Middle frontal gyrus (tissue), 1 donor: ENCODE measurements around the gene TFR2.
A peak's percentile ranks its signal among the peaks of the same experiment; 100 is the strongest.

Experiments used
- DNase-seq: peaks from one replicate; pipeline ENCODE4 v3.0.0-alpha.2; 2015; ENCODE audit warnings: low spot score; ENCODE audit errors: extremely low spot score

The TFR2 gene

DNA sequence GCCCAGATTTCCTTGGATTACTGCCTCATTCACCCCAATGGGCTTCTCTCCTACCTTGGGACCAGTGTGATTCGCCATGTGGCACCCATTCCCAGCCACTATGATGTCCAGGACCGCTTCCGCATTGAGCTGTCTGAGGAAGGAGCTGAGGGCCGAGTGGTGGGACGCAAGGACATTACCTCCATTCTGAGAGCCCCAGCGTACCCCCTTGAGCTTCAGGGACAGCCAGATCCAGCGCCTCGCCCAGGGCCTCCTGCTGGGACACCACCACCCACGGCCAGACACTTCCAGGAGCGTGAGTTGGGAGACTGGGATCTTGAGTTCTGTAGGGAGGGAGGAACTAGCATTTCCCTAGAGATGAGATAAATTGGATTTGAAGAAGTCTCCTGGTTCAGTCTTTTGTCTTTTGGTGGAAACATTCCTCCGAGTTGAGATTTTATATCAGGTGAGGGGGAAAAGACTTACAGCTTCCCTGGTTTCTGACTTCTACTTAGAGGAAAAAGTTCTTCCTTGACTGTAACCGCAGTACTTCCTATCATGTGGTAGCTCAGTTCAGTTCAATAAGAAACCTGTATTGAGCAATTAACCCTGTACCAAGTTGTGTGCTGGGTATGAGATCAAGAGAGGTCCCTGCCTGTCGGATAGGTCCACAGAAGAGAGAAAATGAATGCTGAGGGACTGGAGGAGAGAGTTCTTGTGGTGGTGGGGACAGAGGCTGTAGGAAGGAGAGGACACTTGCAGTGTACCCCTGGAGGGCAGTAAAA is 27.8 kb downstream of the TFR2 start:
- DNase-seq = no peak

DNA sequence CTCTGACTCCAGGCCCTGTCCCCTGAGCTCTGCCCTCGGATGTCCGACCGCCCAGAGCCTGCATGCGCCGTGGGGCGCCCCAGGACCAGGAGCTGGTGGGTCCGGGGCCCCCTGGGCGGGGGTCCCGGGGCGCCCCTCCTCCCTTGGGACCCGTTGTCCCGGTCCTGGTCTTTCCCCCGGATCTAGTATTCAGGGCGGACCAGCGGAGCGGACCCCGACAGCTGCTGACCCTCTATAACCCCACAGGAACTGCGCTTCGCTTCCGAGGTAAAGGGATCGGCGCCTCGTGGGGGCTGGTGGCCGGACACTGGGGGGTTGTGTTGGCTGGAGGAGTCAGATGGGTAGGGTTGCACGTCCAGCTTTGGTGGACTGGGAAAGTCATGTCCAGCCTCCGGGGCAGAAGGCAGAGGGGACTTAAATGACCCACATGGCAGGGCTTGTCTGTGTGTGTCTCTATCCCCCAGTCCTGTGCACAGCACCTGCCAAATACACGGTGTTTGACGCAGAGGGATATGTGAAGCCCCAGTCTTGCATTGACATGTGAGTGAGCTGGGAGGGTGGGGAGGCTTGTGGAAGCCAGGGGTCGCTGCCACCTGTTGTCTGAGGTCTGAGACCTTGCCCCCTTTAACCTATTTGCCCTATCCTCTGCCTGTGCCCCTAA is 28.5 kb downstream of the TFR2 start:
- DNase-seq = no peak

DNA sequence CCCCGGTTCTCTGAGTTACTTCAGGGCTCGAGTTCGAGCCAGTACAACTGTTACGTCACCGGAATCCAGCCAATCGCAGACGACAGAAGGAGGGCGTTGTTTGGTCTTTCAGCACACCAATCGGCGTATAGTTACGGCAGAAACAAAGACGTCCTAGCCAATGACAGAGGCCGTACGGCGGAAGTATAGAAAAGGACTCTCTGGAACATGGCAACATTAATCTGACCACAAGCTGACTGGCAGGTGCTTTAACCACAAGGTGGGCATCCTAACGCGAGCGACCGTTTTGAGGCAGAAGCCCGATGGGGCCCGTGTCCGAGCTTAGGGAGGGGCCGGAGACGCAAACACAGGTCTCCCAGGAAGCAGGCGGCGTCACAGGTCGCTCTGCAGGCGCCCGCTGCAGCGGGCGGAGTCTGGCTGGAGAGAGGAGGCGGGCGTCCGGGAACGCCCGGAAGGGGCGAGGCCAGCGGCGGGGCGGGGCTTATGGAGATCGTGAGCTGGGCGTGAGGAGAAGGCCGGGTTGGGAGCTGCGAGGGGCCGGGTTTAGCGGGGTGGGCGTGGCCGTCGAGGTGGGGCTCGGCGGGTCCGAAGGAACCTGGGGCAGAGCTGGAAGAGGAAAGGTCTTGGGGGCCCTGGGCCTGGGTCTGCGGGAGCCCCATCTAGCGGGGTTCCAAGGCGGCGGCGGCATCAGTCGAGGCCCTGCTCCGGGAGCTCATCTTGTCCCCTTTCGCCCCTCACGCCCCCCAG is 29.2 kb downstream of the TFR2 start, which contains the start of gene MOSPD3:
Gene MOSPD3 (plus strand): TSS at position 558 of the 747 bp plus-strand sequence. CDS start 252 bp downstream, outside the sequence.
- DNase-seq = peak; percentile 99

DNA sequence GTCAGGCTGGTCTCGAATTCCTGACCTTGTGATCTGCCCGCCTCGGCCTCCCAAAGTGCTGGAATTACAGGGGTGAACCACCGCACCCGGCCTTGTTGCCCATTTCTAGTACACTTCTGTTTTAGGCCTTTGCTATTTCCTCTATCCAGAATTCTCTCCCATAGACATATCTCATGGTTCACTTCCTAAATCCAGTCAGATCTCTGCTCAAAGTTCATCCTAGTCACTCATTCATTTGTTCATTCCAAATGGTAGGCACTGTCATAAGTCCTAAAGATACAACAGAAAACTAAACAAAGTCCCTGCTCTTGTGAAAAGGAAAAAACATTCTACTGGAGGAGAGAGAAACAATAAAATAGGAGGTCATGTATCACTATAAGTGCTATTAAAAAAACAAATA is 31.4 kb downstream of the TFR2 start:
- no peak for DNase-seq

DNA sequence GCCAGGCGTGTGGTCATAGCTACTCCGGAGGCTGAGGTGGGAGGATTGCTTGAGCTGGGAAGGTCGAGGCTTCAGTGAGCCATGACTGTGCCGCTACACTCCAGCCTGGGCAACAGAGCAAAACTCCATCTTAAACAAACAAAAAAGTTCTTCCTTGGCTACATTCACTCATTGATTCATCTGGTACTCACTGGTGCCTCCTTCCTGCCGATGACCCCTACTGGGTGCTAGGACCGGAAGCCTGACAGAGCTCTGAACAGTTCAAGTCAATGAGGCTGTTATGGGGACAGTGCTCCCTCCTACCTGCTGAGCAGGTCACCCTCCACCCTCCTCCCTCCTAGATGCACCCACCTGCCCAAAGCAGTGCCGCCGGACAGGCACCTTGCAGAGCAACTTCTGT is 34.2 kb downstream of the TFR2 start:
- DNase-seq = no peak

DNA sequence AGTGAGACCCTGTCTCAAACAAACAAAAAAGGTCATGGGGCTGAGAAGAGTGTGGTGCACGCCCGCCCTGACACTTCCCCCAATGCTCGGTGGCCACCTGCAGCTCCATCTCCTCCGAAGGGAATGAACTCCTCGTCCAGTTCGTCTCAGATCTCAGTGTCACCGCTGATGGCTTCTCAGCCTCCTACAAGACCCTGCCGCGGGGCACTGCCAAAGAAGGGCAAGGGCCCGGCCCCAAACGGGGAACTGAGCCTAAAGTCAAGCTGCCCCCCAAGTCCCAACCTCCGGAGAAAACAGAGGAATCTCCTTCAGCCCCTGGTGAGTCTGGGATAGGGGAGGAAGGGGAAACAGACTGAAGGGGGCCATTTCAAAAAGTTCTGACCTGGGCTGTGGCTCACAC is 35.0 kb downstream of the TFR2 start:
- no peak for DNase-seq

DNA sequence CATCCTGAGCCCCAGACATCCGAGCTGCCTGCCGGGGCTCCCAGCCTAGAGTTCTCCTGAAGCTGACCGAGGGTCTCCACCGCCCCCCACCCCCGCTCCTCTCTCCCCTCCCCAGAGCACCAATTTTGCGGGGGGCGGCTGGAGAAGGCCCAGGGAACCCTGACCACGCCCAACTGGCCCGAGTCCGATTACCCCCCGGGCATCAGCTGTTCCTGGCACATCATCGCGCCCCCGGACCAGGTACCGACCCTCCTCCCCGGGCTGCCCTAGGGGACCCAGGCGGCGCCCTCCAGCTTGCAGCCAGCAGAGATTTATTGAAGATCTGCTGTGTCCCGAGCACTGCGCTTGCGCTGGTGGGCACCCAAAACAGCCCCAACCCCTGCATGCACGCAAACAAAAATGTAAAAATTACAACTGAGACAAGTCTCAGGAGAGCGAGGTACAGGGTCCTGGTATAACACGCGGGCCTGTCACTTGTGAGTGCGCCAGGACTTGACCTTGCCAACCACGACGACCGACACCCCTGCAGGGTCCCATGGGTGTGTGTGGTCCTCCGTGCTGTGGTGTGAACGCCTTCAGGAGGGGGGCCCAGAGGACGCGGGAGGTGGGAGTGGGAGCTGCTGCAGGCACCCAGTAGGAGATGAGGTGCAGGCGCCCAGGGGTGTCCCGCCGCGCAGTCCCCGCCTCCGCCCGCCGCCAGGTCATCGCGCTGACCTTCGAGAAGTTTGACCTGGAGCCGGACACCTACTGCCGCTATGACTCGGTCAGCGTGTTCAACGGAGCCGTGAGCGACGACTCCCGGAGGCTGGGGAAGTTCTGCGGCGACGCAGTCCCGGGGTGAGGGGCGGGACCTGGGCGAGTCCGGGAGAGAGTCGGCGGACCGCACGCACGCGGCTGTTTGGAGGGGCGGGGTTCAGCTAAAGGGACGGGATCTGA is 36.1 kb downstream of the TFR2 start:
- no peak for DNase-seq

DNA sequence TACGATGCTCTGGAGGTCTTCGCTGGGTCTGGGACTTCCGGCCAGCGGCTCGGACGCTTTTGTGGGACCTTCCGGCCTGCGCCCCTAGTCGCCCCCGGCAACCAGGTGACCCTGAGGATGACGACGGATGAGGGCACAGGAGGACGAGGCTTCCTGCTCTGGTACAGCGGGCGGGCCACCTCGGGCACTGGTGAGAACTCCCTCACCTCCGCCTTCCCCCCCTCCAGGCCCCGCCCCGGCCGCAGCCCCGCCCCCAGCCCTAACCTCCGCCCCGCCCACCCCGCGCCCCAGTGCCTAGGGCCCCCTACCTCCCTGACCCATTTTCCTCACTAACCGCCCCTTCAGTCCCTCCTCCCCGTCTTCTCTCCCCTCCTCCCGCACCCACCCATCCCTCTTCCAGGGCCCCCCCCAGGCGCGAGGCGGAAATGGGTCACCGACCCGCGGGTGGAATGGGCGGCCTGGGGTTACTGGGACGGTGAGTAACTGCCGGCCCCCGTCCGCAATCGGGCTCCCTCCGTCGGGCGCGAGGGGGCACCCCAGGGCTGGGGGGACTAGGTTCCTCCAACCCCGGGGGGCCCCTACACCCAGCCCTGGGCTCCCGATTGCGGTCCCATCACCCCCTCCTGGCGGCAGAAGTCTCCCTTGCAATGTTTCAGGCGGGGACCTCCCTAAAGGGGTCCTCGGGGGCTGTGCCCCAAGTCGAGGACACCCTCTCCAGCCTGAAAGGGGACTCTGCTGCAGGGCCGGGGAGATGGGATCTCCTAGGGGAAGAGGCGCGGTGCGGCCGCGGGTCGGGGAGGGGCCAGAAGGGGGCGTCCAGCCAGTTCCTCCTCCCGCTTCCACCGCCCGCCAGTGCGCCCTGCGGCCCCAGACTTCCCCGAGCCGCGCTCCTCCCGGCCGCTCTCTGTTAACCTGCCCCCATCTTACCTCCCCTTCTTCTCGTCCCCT is 37.0 kb downstream of the TFR2 start:
- no peak for DNase-seq

DNA sequence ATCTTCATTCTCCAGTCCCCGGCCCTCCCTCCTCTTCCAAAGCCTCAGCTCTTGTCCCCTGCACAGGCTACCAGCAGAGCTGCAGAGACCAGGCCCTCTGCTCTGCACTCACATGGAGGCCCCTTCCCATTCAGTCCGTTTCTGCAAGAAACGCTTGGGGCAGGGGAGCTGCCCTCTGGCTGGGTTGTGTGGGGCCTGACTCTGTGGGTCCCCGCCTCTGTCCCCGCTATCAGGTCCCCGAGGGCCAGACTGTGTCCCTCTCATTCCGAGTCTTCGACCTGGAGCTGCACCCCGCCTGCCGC is 37.7 kb downstream of the TFR2 start:
- no peak for DNase-seq

DNA sequence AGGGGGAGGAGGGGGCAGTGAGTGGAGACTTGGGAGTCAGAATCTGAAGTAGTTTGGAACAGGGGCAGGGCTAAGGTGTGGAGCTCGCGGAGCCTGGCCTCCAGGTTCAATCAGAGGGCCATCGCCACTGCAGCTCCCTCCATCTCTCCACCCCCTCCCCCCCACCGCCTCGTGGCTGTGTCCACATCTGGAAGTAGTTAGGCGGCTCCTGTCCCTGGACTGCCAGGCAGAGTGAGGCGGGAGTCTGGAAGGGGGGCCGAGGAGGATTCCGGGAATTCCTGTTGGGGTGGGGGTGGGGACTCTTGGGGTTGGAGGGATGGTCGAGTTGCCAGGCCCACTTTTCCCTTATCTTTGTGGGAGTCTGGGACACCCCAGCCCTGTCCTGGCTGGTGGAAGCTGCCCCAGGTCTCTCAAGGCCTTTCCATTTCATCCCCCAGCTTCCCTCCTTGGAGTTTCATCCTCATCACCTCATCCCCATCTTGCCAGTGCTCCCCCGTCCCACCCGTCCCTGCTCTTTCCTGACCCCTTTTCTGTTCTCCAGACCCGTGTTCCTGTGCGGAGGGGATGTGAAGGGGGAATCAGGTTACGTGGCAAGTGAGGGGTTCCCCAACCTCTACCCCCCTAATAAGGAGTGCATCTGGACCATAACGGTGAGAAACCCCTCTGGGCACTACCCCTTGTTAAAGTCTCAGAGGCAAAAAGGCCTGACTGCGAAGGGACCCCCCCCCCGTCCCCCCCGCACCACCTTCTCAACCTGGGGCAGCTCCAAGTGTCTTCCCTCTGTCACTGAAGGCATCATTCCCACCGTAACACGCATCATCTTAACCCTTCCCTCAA is 38.2 kb downstream of the TFR2 start:
- DNase-seq = no peak

DNA sequence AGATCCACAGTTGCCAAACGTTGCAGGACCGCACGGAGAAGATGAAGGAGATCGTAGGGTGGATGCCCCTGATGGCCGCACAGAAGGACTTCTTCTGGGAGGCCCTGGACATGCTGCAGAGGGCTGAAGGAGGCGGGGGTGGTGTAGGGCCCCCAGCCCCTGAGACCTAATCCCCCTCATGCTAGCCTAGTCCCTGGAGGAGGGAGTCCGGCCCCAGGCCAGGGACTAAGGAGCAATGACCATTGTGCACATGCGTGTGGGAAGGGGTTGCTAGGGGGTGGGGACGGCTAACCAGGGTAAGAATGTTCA is 40.7 kb downstream of the TFR2 start:
- no peak for DNase-seq

DNA sequence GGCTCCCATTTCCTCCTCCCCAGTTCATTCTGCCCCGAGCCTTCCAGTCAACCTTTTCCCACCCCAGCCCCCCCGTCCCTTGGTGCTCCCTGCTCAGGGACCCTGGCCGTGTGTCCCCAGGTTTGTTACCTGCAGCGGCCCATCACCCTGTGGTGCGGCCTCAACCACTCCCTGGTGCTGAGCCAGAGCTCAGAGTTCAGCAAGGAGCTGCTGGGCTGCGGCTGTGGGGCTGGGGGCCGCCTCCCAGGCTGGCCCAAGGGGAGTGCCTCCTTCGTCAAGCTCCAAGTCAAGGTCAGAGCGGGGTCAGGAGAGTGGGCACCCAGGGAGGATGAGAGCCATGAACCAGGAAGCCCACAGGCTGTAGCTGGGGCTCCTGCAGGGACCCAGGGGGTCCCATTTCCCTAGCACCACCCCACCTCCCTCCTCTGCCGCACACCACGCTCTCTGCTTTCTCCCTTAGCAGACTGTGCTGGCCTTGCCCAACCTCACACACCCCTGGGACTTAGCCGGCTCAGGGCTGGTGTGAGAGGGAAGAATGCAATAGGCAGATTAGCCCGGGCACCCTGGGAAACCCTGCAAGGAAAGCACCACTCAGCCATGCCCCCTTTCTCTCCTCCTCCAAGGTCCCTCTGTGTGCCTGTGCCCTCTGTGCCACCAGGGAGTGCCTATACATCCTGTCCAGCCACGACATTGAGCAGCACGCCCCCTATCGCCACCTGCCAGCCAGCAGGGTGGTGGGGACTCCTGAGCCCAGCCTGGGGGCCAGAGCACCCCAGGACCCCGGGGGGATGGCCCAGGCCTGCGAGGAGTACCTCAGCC is 41.2 kb downstream of the TFR2 start:
- no peak for DNase-seq

DNA sequence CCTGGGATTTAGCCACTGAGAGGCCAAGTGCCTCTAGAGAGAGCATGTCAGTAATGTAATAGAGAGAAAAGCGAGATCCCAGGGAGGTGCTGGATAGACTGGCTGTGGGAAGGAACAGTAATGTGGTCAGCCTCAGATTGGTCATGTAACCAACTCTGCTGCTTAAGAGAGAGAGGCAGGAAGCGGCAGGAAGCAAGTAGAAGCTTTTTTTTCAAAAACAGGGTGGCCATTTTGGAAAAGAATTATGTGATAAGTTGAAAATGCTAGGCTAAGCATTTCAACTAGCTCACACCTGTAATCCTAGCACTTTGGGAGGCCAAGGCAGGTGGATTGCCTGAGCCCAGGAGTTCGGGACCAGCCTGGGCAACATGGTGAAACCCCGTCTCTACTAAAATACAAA is 42.9 kb downstream of the TFR2 start:
- no peak for DNase-seq

DNA sequence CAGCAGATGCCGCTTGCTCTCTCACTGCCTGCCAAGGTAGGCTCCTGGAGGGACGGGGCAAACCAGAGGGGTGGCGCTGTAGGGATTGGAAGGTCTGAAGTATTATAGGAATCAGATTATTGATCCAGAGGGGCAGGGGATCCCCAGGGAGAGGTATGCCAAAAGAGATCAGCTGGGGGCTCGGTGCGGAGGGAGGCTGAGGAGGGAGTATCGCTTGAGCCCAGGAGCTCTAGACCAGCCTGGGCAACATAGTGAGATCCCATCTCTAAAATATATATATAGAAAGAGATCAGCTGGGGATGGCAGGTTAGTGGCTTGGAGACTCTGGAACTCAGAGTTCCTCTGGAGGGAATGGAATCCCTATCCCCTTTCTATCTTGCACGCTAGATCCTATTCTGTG is 46.2 kb downstream of the TFR2 start:
- no peak for DNase-seq

DNA sequence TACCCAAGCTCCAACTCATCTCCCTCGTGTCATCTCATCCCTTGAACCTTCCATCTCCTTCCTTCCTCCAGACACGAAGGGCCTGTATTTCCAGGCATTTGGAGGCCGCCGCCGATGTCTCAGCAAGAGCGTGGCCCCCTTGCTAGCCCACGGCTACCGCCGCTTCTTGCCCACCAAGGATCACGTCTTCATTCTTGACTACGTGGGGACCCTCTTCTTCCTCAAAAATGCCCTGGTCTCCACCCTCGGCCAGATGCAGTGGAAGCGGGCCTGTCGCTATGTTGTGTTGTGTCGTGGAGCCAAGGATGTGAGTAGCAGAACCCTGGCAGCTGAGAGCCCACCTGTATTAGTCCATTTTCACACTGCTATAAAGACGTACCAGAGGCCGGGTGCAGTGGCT is 49.8 kb downstream of the TFR2 start:
- no peak for DNase-seq

DNA sequence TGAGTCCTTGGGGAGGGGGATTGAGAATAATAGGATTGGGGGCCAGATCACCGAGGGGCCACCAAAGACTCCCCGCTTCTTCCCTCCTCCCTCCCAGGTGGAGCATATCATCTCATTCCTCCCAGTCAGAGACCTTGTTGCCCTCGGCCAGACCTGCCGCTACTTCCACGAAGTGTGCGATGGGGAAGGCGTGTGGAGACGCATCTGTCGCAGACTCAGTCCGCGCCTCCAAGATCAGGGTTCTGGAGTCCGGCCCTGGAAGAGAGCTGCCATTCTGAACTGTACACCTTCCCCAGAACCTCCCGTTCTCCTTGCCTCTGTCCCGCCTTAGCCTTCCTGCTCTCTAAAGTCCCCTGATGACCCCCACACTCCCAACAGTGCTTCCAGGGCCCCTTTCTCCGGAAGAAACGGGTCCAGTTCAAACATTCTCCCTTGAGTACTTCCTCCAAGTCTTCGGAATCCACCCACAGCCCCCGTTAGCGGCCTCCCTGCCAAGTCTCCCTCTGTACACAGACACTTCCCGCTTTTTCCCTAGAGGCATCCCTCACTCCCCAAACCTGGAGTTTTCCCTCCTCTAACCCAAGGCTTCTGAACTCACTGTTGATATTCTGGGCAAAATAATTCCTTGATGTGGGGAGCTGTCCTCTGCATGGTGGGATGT is 51.1 kb downstream of the TFR2 start:
- DNase-seq = no peak

DNA sequence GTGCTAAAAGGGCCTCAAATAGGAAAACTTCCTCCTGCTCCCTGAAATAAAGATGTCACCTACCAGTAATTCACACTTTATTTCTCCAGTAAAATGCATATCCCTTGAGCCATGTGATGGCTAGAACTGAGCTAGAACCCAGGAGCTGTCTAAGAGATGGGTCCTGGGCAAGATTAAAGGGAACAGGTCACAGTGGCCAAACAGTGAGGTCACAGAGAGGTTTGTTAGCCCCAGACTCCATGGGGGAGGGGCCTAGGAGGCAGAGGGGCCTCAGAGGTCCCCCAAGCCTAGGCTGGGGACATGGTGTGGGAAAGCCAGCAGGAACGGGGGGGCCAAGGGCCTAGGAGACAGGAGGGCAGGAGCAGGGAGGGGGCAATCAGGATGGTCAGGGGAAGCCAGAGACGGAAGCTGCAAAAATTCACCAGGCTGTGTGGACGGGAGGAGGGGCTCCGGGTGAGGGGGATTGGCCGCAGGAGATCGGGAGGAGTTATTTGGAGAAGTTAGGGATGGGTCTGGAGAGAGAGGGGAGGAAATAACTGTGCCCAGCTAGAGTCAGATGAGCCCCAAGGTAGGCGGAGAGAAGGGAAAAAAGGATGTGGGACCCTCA is 51.9 kb downstream of the TFR2 start:
- DNase-seq = no peak

DNA sequence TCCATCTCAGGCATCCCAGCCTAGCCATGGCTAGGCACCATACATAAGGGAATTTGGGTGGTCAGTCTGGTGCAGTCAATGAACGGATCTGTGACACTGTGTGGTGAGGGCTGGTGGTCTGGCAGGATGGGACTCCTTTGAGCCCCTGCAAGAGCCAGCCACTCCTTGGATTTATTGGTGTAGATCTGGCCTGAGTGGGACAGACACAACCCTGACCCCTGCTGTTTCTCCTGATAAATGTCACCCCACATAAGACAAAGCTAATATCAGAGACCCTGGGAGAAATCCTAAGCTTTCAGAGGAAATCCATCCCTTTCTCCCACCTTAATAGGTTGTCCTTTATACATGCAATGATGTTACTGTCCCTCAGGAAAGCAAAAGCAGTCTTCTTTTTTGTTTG is 52.9 kb downstream of the TFR2 start:
- DNase-seq = no peak
